Measurements from ENCODE around the gene GRIK3.

Gene GRIK3

DNA sequence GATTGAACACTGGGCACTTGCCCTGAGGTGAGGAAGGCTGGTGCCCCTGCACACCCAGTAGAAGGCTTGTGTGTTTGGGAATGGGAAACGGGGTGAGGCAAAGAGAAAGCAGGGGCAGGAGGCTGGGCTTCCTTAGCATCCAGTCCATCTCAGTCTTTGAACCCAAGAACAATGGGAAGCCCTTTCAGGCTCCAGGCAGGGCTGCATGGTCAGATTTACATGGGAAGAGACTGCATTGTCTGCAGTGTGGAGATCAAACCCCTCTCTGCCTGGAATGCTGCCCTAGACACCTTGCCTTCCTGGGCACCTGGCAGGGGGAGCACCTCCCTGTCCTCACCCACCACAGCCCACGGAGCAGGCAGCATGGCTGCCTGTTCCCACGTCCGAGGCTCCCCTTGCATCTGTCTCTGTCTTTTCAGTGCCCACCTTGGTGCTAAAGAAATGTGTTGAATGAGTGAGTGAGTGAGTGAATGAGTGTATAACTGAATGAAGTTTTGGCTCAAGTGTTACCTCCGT, 268.5 kb downstream of the GRIK3 start:
- no peak overlapping the region for H2BK5ac ChIP-seq (ENCODE audit: low read depth, low read length, poor library complexity, severe bottlenecking)
- peaks cover 4 to 6% of the 10 kb centered on the region in 2 experiments for H3K27me3 ChIP-seq (ENCODE audit: control insufficient read depth in 1 of 2, insufficient read depth in 1 of 2, low read length in 2 of 2)
- no peak overlapping the region for H3K18ac ChIP-seq (ENCODE audit: low read depth in 1 of 2, low read length in 2 of 2)
- no peak overlapping the region for H2AFZ ChIP-seq (ENCODE audit: low read depth, low read length)
- H2BK15ac ChIP-seq (ENCODE audit: low read depth, poor library complexity, severe bottlenecking), result no peak overlapping the region
- no peak overlapping the region for H3K14ac ChIP-seq (ENCODE audit: low read length in 2 of 2)
- no peak overlapping the region for H2BK120ac ChIP-seq (ENCODE audit: low read depth, low read length)
- no peaks in the 10 kb centered on the region for H3K79me1 ChIP-seq (replicated peaks; ENCODE audit: low read length, poor library complexity, severe bottlenecking)
- H4K8ac ChIP-seq (ENCODE audit: low read length), result no peak overlapping the region
- no peak overlapping the region for H3K4me3 ChIP-seq (ENCODE audit: insufficient read depth in 1 of 2, low read depth in 1 of 2, low read length in 2 of 2)
- no peak for DNase-seq
- no peaks in the 10 kb centered on the region for H3K36me3 ChIP-seq (ENCODE audit: control insufficient read depth in 1 of 2, insufficient read depth in 2 of 2, low read depth in 1 of 2, low read length in 2 of 2)
- no peak overlapping the region for H4K91ac ChIP-seq (ENCODE audit: low read length)
- WGBS, result 49% methylated on average over 2 of the region's 5 CpGs
- no peak overlapping the region for H3K23ac ChIP-seq (ENCODE audit: low read length in 2 of 2)
- H2AK5ac ChIP-seq (ENCODE audit: low read length, severe bottlenecking), result no peak overlapping the region
- H3K9me3 ChIP-seq (ENCODE audit: control insufficient read depth, low read length), result no peaks in the 10 kb centered on the region
- no peak overlapping the region for H3K9ac ChIP-seq (ENCODE audit: low read length)
- H3K4ac ChIP-seq (ENCODE audit: low read depth in 1 of 2, low read length in 2 of 2), result no peak overlapping the region
- no peak overlapping the region for H3K4me2 ChIP-seq (ENCODE audit: low read length, poor library complexity, severe bottlenecking)
- no peak overlapping the region for H3K27ac ChIP-seq (ENCODE audit: low read length, poor library complexity, severe bottlenecking)
- H3K4me1 ChIP-seq (ENCODE audit: control insufficient read depth, insufficient read depth, low read depth, low read length), result no peaks in the 10 kb centered on the region
- H2BK12ac ChIP-seq (ENCODE audit: low read length in 2 of 2), result no peak overlapping the region

DNA sequence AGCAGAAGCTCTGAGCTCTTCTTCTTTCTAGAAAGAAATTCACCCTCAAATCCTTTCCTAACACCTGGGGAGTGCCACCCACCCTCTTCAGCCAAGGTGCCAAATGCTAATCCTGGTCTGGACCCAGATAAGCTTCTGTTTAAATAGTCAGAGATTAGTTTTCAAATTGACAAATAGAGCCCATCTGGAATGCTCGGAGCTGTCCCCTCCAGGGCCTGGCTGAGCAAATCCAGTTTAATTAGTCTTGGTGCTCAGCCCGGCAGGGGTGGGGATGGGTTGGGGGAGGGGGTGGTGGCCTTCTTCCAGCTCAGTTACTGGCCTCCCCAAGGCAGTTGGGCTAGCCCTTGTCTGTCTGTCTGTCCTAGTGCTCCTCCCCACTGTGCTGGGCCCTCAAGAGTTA, 269.5 kb downstream of the GRIK3 start:
- H3K27ac ChIP-seq (ENCODE audit: low read length, poor library complexity, severe bottlenecking), result no peak overlapping the region
- no peak overlapping the region for H2AFZ ChIP-seq (ENCODE audit: low read depth, low read length)
- no peak overlapping the region for H3K4me2 ChIP-seq (ENCODE audit: low read length, poor library complexity, severe bottlenecking)
- H3K79me1 ChIP-seq (replicated peaks; ENCODE audit: low read length, poor library complexity, severe bottlenecking), result no peaks in the 10 kb centered on the region
- H3K9me3 ChIP-seq (ENCODE audit: control insufficient read depth, low read length), result no peaks in the 10 kb centered on the region
- H3K14ac ChIP-seq (ENCODE audit: low read length in 2 of 2), result no peak overlapping the region
- no peak overlapping the region for H3K18ac ChIP-seq (ENCODE audit: low read depth in 1 of 2, low read length in 2 of 2)
- H2BK5ac ChIP-seq (ENCODE audit: low read depth, low read length, poor library complexity, severe bottlenecking), result no peak overlapping the region
- no peaks in the 10 kb centered on the region for H3K36me3 ChIP-seq (ENCODE audit: control insufficient read depth in 1 of 2, insufficient read depth in 2 of 2, low read depth in 1 of 2, low read length in 2 of 2)
- WGBS, result 0% methylated on average over 2 of the region's 2 CpGs
- H3K4me3 ChIP-seq (ENCODE audit: insufficient read depth in 1 of 2, low read depth in 1 of 2, low read length in 2 of 2), result no peak overlapping the region
- H2BK15ac ChIP-seq (ENCODE audit: low read depth, poor library complexity, severe bottlenecking), result no peak overlapping the region
- H4K8ac ChIP-seq (ENCODE audit: low read length), result no peak overlapping the region
- no peak overlapping the region for H4K91ac ChIP-seq (ENCODE audit: low read length)
- H3K23ac ChIP-seq (ENCODE audit: low read length in 2 of 2), result no peak overlapping the region
- no peak overlapping the region for H2BK12ac ChIP-seq (ENCODE audit: low read length in 2 of 2)
- no peak for DNase-seq
- H3K27me3 ChIP-seq (ENCODE audit: control insufficient read depth in 1 of 2, insufficient read depth in 1 of 2, low read length in 2 of 2), result no peaks in the 10 kb centered on the region
- H2BK120ac ChIP-seq (ENCODE audit: low read depth, low read length), result no peak overlapping the region
- no peak overlapping the region for H3K4ac ChIP-seq (ENCODE audit: low read depth in 1 of 2, low read length in 2 of 2)
- no peaks in the 10 kb centered on the region for H3K4me1 ChIP-seq (ENCODE audit: control insufficient read depth, insufficient read depth, low read depth, low read length)
- no peak overlapping the region for H2AK5ac ChIP-seq (ENCODE audit: low read length, severe bottlenecking)
- H3K9ac ChIP-seq (ENCODE audit: low read length), result no peak overlapping the region

DNA sequence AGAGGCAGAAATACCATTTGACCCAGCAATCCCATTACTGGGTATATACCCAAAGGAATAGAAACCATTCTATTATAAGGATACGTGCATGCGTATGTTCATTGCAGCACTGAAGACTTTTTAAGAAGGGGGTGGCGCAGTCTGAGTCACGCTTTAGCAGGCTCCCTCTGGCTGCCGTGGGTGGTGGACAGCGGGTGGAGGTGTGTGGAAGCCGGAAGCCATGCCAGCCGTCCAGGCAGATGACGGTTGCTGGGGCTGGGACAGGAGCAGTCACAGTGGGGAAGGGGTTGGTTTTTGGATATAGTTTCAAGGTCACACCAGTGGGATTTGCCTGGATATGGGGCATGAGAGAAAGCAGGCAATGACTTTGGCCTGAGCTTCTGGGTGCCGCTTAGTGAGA, 270.5 kb downstream of the GRIK3 start:
- Histone ChIP-seq H3K9me3 (ENCODE audit: control insufficient read depth, low read length) (no peaks in the 10 kb centered on the region), H3K4me2 (ENCODE audit: low read length, poor library complexity, severe bottlenecking) (no peak overlapping the region), H3K18ac (ENCODE audit: low read depth in 1 of 2, low read length in 2 of 2) (no peak overlapping the region), H2BK12ac (ENCODE audit: low read length in 2 of 2) (no peak overlapping the region), H3K14ac (ENCODE audit: low read length in 2 of 2) (no peak overlapping the region), H3K79me1 (replicated peaks; ENCODE audit: low read length, poor library complexity, severe bottlenecking) (no peaks in the 10 kb centered on the region), H3K27ac (ENCODE audit: low read length, poor library complexity, severe bottlenecking) (no peak overlapping the region), H2BK15ac (ENCODE audit: low read depth, poor library complexity, severe bottlenecking) (no peak overlapping the region), H3K4ac (ENCODE audit: low read depth in 1 of 2, low read length in 2 of 2) (no peak overlapping the region), H3K4me3 (ENCODE audit: insufficient read depth in 1 of 2, low read depth in 1 of 2, low read length in 2 of 2) (no peak overlapping the region), H2AK5ac (ENCODE audit: low read length, severe bottlenecking) (no peak overlapping the region), H2BK5ac (ENCODE audit: low read depth, low read length, poor library complexity, severe bottlenecking) (no peak overlapping the region), H3K23ac (ENCODE audit: low read length in 2 of 2) (no peak overlapping the region), H3K27me3 (ENCODE audit: control insufficient read depth in 1 of 2, insufficient read depth in 1 of 2, low read length in 2 of 2) (no peaks in the 10 kb centered on the region), H4K91ac (ENCODE audit: low read length) (no peak overlapping the region), H3K4me1 (ENCODE audit: control insufficient read depth, insufficient read depth, low read depth, low read length) (no peaks in the 10 kb centered on the region), H2BK120ac (ENCODE audit: low read depth, low read length) (no peak overlapping the region), H3K36me3 (ENCODE audit: control insufficient read depth in 1 of 2, insufficient read depth in 2 of 2, low read depth in 1 of 2, low read length in 2 of 2) (no peaks in the 10 kb centered on the region), H3K9ac (ENCODE audit: low read length) (no peak overlapping the region), H4K8ac (ENCODE audit: low read length) (no peak overlapping the region), H2AFZ (ENCODE audit: low read depth, low read length) (no peak overlapping the region)
- DNase-seq, result no peak
- WGBS, result 91% methylated on average over 10 of the region's 10 CpGs

DNA sequence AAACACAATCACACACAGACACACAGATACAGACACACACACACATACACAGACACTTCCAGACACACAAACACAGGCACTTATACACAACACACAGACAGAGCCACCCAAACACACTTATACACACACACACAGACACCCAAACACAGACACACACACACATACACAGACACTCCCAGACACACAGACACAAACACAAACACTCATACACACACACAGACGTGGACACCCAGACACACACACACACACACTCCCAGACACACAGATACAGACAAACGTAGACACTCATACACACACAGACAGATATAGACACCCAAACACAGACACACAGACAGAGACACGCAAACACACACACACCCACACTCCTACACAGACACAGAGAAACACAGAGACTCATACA, 272.1 kb downstream of the GRIK3 start:
- no peak overlapping the region for H3K23ac ChIP-seq (ENCODE audit: low read length in 2 of 2)
- no peak overlapping the region for H2BK15ac ChIP-seq (ENCODE audit: low read depth, poor library complexity, severe bottlenecking)
- H3K27ac ChIP-seq (ENCODE audit: low read length, poor library complexity, severe bottlenecking), result no peak overlapping the region
- H2AFZ ChIP-seq (ENCODE audit: low read depth, low read length), result no peak overlapping the region
- H2BK120ac ChIP-seq (ENCODE audit: low read depth, low read length), result no peak overlapping the region
- no peak overlapping the region for H3K9ac ChIP-seq (ENCODE audit: low read length)
- H4K8ac ChIP-seq (ENCODE audit: low read length), result no peak overlapping the region
- H3K4me2 ChIP-seq (ENCODE audit: low read length, poor library complexity, severe bottlenecking), result no peak overlapping the region
- no peak overlapping the region for H2BK12ac ChIP-seq (ENCODE audit: low read length in 2 of 2)
- no peak overlapping the region for H3K14ac ChIP-seq (ENCODE audit: low read length in 2 of 2)
- H3K4me1 ChIP-seq (ENCODE audit: control insufficient read depth, insufficient read depth, low read depth, low read length), result no peaks in the 10 kb centered on the region
- H3K36me3 ChIP-seq (ENCODE audit: control insufficient read depth in 1 of 2, insufficient read depth in 2 of 2, low read depth in 1 of 2, low read length in 2 of 2), result no peaks in the 10 kb centered on the region
- no peak overlapping the region for H3K4me3 ChIP-seq (ENCODE audit: insufficient read depth in 1 of 2, low read depth in 1 of 2, low read length in 2 of 2)
- H3K4ac ChIP-seq (ENCODE audit: low read depth in 1 of 2, low read length in 2 of 2), result no peak overlapping the region
- no peak for DNase-seq
- no peak overlapping the region for H2BK5ac ChIP-seq (ENCODE audit: low read depth, low read length, poor library complexity, severe bottlenecking)
- H4K91ac ChIP-seq (ENCODE audit: low read length), result no peak overlapping the region
- no peaks in the 10 kb centered on the region for H3K9me3 ChIP-seq (ENCODE audit: control insufficient read depth, low read length)
- no peak overlapping the region for H3K18ac ChIP-seq (ENCODE audit: low read depth in 1 of 2, low read length in 2 of 2)
- WGBS, result 60% methylated on average over 3 of the region's 3 CpGs
- H3K79me1 ChIP-seq (replicated peaks; ENCODE audit: low read length, poor library complexity, severe bottlenecking), result no peaks in the 10 kb centered on the region
- H3K27me3 ChIP-seq (ENCODE audit: control insufficient read depth in 1 of 2, insufficient read depth in 1 of 2, low read length in 2 of 2), result no peaks in the 10 kb centered on the region
- H2AK5ac ChIP-seq (ENCODE audit: low read length, severe bottlenecking), result no peak overlapping the region

Data from mesenchymal stem cell (in vitro differentiated cells and primary cell).